CD4-positive, alpha-beta T cell treated with Interferon gamma for 1 hour (primary cell): ENCODE results near the gene ZBTB42.

ENCODE experiments used
- DNase-seq: peaks from one replicate; pipeline ENCODE4 v3.0.0-alpha.2; 2020

The ZBTB42 gene

GRCh38 chr14:104783484-104784217 is 17.2 kb upstream of the ZBTB42 start:
- no peak for DNase-seq

- DNase-seq = no peak
These were observed 16.7 kb upstream of the ZBTB42 start for GRCh38 chr14:104784218-104784568.

GRCh38 chr14:104784846-104785707 is 15.8 kb upstream of the ZBTB42 start:
- no peak for DNase-seq

GRCh38 chr14:104785708-104786080 is 15.2 kb upstream of the ZBTB42 start:
- DNase-seq = no peak

GRCh38 chr14:104786091-104786586 is 14.8 kb upstream of the ZBTB42 start:
- DNase-seq = peak; percentile 18

GRCh38 chr14:104786726-104787675 is 13.9 kb upstream of the ZBTB42 start:
- no peak for DNase-seq

GRCh38 chr14:104787736-104788135 is 13.2 kb upstream of the ZBTB42 start:
- DNase-seq = peak; percentile 9

- no peak for DNase-seq
These were observed 12.6 kb upstream of the ZBTB42 start for GRCh38 chr14:104788161-104788818.

- DNase-seq = no peak
These were observed 11.8 kb upstream of the ZBTB42 start for GRCh38 chr14:104788873-104789663.

- DNase-seq = no peak
These were observed 10.9 kb upstream of the ZBTB42 start for GRCh38 chr14:104789752-104790743.

- no peak for DNase-seq
These were observed 9.5 kb upstream of the ZBTB42 start for GRCh38 chr14:104791425-104791824.

GRCh38 chr14:104792101-104792884 is 8.6 kb upstream of the ZBTB42 start:
- DNase-seq = no peak

- no peak for DNase-seq
These were observed 7.8 kb upstream of the ZBTB42 start for GRCh38 chr14:104792945-104793702.

GRCh38 chr14:104793703-104793959 is 7.3 kb upstream of the ZBTB42 start:
- no peak for DNase-seq

GRCh38 chr14:104794099-104794498 is 6.8 kb upstream of the ZBTB42 start:
- DNase-seq = peak; percentile 22

GRCh38 chr14:104794631-104794992 is 6.3 kb upstream of the ZBTB42 start:
- no peak for DNase-seq

- no peak for DNase-seq
These were observed 5.7 kb upstream of the ZBTB42 start, which contains the start of gene AKT1 for GRCh38 chr14:104794993-104795780. TSS of gene AKT1 (minus strand) at chr14:104795748. CDS start at chr14:104792643, 3,105 bp downstream.
